Esophagus muscularis mucosa (tissue), 4 donors: ENCODE data around the gene ALDH3A2.

Experiments used
- EP300 ChIP-seq: sonication (generic); formaldehyde crosslinking; IDR thresholded peaks from one replicate; pipeline ENCODE4 v1.6.1; 2017; ENCODE audit warnings: antibody characterized with exemption
- POLR2A ChIP-seq: fragments of 450-650 bp; IDR thresholded peaks from one replicate; pipeline ENCODE4 v1.6.1; 2017; ENCODE audit warnings: antibody characterized with exemption, moderate library complexity, mild to moderate bottlenecking, low read depth
- POLR2AphosphoS5 ChIP-seq, 2 donors: sonication (generic); formaldehyde crosslinking; IDR thresholded peaks; one replicate each; pipeline ENCODE4 v1.6.1; 2017; ENCODE audit warnings: antibody characterized with exemption in 2 of 2
- TF ChIP-seq, protein P1 (sequence below), 3 experiments: fragments of 200-600 bp in 2 of 3; fragments of 450-650 bp in 1 of 3; sonication (generic) in 2 of 3; IDR thresholded peaks; one replicate each; pipeline ENCODE4 v1.5.1; 2017 to 2019; ENCODE audit warnings: antibody characterized with exemption in 3 of 3, mild to moderate bottlenecking in 2 of 3, moderate library complexity in 1 of 3

DNA sequence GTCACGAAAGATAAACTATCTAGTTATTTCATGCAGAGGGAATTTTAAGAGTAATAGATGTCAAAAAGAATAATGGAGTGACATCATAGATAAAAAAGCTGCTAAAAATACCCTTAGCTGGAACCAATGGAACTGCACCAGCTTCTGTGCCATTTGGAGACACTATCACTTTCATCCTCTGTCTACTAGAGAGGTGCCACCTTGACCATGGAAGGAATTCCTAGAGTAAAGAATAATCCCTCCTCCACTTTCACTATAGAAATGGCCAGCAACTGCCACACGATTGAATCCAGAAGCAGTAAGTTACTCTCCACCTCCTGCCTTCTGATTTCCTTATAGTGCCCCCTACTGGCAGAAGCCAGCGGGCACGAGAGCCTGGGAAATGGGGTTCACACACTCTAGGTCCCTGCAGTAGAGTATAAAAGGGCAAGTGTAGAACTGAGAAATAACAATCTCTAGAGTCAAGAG, 2.8 kb upstream of the ALDH3A2 start:
- TF ChIP-seq, protein P1, sequence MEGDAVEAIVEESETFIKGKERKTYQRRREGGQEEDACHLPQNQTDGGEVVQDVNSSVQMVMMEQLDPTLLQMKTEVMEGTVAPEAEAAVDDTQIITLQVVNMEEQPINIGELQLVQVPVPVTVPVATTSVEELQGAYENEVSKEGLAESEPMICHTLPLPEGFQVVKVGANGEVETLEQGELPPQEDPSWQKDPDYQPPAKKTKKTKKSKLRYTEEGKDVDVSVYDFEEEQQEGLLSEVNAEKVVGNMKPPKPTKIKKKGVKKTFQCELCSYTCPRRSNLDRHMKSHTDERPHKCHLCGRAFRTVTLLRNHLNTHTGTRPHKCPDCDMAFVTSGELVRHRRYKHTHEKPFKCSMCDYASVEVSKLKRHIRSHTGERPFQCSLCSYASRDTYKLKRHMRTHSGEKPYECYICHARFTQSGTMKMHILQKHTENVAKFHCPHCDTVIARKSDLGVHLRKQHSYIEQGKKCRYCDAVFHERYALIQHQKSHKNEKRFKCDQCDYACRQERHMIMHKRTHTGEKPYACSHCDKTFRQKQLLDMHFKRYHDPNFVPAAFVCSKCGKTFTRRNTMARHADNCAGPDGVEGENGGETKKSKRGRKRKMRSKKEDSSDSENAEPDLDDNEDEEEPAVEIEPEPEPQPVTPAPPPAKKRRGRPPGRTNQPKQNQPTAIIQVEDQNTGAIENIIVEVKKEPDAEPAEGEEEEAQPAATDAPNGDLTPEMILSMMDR (IDR thresholded peaks at IDR 0.05), result peak in 2 of 3 experiments; percentile 30 to 46
- TF ChIP-seq POLR2AphosphoS5 (IDR thresholded peaks at IDR 0.05) (no peak), EP300 (no peak), POLR2A (no peak)
